Activated naive CD4-positive, alpha-beta T cell treated with anti-CD3 and anti-CD28 coated beads, Interleukin-2, amount 50 U/mL, for 24 hours (primary cell): ENCODE data around the gene CADM2.

ENCODE experiments used
- H3K27ac Mint-ChIP-seq: one replicate; pipeline ENCODE4 v1.8.0; 2021; ENCODE audit warnings: mild to moderate bottlenecking, mixed read lengths
- H3K27me3 Mint-ChIP-seq: one replicate; pipeline ENCODE4 v1.8.0; 2021; ENCODE audit warnings: mixed read lengths
- H3K36me3 Mint-ChIP-seq: one replicate; pipeline ENCODE4 v1.8.0; 2021; ENCODE audit warnings: mixed read lengths
- H3K4me1 Mint-ChIP-seq: one replicate; pipeline ENCODE4 v1.8.0; 2021; ENCODE audit warnings: mixed read lengths
- H3K4me3 Mint-ChIP-seq: one replicate; pipeline ENCODE4 v1.8.0; 2021; ENCODE audit warnings: mild to moderate bottlenecking, mixed read lengths
- H3K9me3 Mint-ChIP-seq: one replicate; pipeline ENCODE4 v1.8.0; 2021; ENCODE audit warnings: mixed read lengths

The CADM2 gene

GRCh38 chr3:86037916-86038315, 1079.1 kb downstream of the CADM2 start:
- Mint-ChIP-seq H3K36me3 (no peaks in the 10 kb centered on the region), H3K27ac (no peak overlapping the region), H3K4me1 (no peaks in the 10 kb centered on the region), H3K27me3 (no peaks in the 10 kb centered on the region), H3K9me3 (peaks cover 15% of the 10 kb centered on the region), H3K4me3 (no peak overlapping the region)

- H3K4me3 Mint-ChIP-seq, result no peak overlapping the region
- peaks cover 8% of the 10 kb centered on the region for H3K9me3 Mint-ChIP-seq
These were observed 1087.8 kb downstream of the CADM2 start for GRCh38 chr3:86046436-86047136.

GRCh38 chr3:86047161-86047560, 1088.4 kb downstream of the CADM2 start:
- Mint-ChIP-seq H3K27ac (no peak overlapping the region), H3K9me3 (peaks cover 4% of the 10 kb centered on the region), H3K27me3 (no peaks in the 10 kb centered on the region), H3K36me3 (no peaks in the 10 kb centered on the region), H3K4me3 (no peak overlapping the region), H3K4me1 (no peaks in the 10 kb centered on the region)

More at GRCh38 chr3:86046436-86047136, 1087.8 kb downstream of the CADM2 start:
- Mint-ChIP-seq H3K36me3 (no peaks in the 10 kb centered on the region), H3K27me3 (no peaks in the 10 kb centered on the region), H3K27ac (no peak overlapping the region), H3K4me1 (no peaks in the 10 kb centered on the region)

- no peaks in the 10 kb centered on the region for H3K27me3 Mint-ChIP-seq
- peaks cover 4% of the 10 kb centered on the region for H3K9me3 Mint-ChIP-seq
- H3K27ac Mint-ChIP-seq, result no peak overlapping the region
- no peak overlapping the region for H3K4me3 Mint-ChIP-seq
- H3K4me1 Mint-ChIP-seq, result no peaks in the 10 kb centered on the region
- H3K36me3 Mint-ChIP-seq, result no peaks in the 10 kb centered on the region
These were observed 1092.3 kb downstream of the CADM2 start for GRCh38 chr3:86051058-86051457.

- Mint-ChIP-seq H3K4me3 (no peak overlapping the region), H3K4me1 (no peaks in the 10 kb centered on the region), H3K27me3 (no peaks in the 10 kb centered on the region), H3K27ac (no peak overlapping the region), H3K36me3 (no peaks in the 10 kb centered on the region), H3K9me3 (no peaks in the 10 kb centered on the region)
These were observed 1097.2 kb downstream of the CADM2 start for GRCh38 chr3:86056032-86056431.

- Mint-ChIP-seq H3K9me3 (no peaks in the 10 kb centered on the region), H3K4me3 (no peak overlapping the region), H3K27me3 (no peaks in the 10 kb centered on the region), H3K4me1 (no peaks in the 10 kb centered on the region), H3K27ac (no peak overlapping the region), H3K36me3 (no peaks in the 10 kb centered on the region)
These were observed 1098.2 kb downstream of the CADM2 start for GRCh38 chr3:86056962-86057361.

GRCh38 chr3:86073799-86074198, 1115.0 kb downstream of the CADM2 start:
- Mint-ChIP-seq H3K4me1 (no peaks in the 10 kb centered on the region), H3K27me3 (no peaks in the 10 kb centered on the region), H3K27ac (no peak overlapping the region), H3K4me3 (no peak overlapping the region), H3K36me3 (no peaks in the 10 kb centered on the region), H3K9me3 (no peaks in the 10 kb centered on the region)

GRCh38 chr3:86087160-86087871, 1128.5 kb downstream of the CADM2 start:
- Mint-ChIP-seq H3K4me3 (no peak overlapping the region), H3K36me3 (no peaks in the 10 kb centered on the region), H3K27me3 (no peaks in the 10 kb centered on the region), H3K9me3 (peaks cover 6% of the 10 kb centered on the region), H3K27ac (no peak overlapping the region), H3K4me1 (no peaks in the 10 kb centered on the region)

GRCh38 chr3:86104154-86104553, 1145.4 kb downstream of the CADM2 start:
- Mint-ChIP-seq H3K4me1 (no peaks in the 10 kb centered on the region), H3K27me3 (no peaks in the 10 kb centered on the region), H3K36me3 (no peaks in the 10 kb centered on the region), H3K27ac (no peak overlapping the region), H3K4me3 (no peak overlapping the region), H3K9me3 (peaks cover 14% of the 10 kb centered on the region)

- no peak overlapping the region for H3K4me3 Mint-ChIP-seq
- H3K36me3 Mint-ChIP-seq, result no peaks in the 10 kb centered on the region
These were observed 1150.6 kb downstream of the CADM2 start for GRCh38 chr3:86109434-86109833.

More at GRCh38 chr3:86109434-86109833, 1150.6 kb downstream of the CADM2 start:
- peaks cover 25% of the 10 kb centered on the region for H3K9me3 Mint-ChIP-seq
- H3K27me3 Mint-ChIP-seq, result no peaks in the 10 kb centered on the region
- no peak overlapping the region for H3K27ac Mint-ChIP-seq
- no peaks in the 10 kb centered on the region for H3K4me1 Mint-ChIP-seq
